ENCODE measurements around the gene CDC16.
"Not testable (repeated sequence)": the region's sequence is repeated elsewhere in the genome, so short reads cannot be mapped to it uniquely, and the experiment has no call there.

Gene CDC16

GRCh38 chr13:114228176-114228575, 6.5 kb upstream of the CDC16 start:
- no peak for DNase-seq (ENCODE audit: low read depth)

GRCh38 chr13:114229506-114229905, 5.2 kb upstream of the CDC16 start:
- DNase-seq (ENCODE audit: low read depth), result no peak

DNA sequence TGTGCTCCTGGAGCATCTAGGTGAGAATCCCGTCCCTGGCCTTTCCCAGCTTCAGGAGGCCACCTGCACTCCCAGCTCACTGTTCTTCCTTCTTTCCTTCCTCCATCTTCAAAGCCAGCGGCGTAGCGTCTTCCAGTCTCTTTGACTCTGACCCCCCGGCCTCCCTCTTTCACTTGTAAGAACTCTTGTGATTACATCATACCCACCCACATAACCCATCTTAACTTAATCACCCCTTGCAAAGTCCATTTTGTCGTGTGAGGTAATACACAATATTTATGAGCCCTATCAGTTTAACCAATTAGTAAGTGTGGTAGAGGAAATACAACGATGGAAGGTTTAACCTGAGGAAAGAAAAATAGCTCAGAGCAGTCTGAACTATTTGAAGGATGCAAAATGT, 4.6 kb upstream of the CDC16 start:
- DNase-seq (ENCODE audit: low read depth), result no peak

GRCh38 chr13:114230575-114230974, 4.1 kb upstream of the CDC16 start:
- DNase-seq (ENCODE audit: low read depth), result no peak

DNA sequence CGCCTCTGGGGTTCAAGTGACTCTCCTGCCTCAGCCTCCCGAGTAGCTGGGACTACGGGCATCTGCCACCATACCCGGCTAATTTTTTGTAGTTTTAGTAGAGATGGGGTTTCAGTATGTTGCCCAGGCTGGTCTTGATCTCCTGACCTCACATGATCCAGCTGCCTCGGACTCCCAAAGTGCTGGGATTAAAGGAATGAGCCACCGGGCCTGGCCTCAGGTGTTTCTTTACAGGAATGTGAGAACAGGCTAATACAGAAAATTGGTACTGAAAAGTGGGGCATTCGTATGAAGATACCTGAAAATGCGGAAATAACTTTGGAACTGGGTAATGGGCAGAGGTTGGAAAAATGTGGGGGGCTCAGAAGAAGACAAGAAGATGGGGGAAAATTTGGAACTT, 2.8 kb upstream of the CDC16 start:
- DNase-seq (ENCODE audit: low read depth), result no peak

DNA sequence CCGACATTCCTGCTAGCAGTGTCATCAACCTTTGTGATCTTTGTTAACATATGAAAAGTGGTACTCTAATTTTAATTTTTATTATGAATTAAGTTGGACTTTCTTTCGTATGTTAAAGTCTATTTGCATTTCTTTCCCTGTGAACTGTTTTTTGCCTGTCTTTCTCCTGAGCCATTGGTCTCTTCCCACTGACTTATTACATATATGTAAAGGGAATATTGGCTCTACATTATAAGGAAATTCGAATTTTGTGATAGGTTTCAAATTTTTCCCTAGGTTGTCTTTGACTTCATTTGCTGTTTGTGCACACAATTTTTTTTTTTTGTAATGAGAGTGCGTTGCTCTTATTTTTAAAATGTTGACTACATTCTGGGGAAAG, 442 bp upstream of the CDC16 start:
- no peak for DNase-seq (ENCODE audit: low read depth)

- DNase-seq (ENCODE audit: low read depth), result peak; percentile 43
Observed at GRCh38 chr13:114235697-114236096, 1.0 kb downstream of the CDC16 start.

DNA sequence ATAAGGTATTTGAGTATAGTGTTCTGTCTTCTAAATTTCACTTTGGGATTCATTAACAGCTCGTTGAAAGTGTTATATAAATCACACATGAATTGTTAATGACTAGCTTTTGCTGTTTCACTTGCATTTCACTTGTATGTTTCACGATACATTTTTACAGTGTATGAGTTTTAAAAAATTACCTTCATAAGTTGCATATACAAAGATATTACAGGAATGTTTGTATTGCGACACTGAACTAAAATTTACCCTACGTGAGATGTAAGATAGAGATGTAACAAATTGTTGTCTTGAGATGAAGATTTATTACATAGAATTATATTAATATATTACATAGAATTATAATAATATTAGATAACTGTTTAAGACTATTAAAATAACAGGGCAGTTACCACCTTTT, 1.5 kb downstream of the CDC16 start:
- DNase-seq (ENCODE audit: low read depth), result no peak

DNA sequence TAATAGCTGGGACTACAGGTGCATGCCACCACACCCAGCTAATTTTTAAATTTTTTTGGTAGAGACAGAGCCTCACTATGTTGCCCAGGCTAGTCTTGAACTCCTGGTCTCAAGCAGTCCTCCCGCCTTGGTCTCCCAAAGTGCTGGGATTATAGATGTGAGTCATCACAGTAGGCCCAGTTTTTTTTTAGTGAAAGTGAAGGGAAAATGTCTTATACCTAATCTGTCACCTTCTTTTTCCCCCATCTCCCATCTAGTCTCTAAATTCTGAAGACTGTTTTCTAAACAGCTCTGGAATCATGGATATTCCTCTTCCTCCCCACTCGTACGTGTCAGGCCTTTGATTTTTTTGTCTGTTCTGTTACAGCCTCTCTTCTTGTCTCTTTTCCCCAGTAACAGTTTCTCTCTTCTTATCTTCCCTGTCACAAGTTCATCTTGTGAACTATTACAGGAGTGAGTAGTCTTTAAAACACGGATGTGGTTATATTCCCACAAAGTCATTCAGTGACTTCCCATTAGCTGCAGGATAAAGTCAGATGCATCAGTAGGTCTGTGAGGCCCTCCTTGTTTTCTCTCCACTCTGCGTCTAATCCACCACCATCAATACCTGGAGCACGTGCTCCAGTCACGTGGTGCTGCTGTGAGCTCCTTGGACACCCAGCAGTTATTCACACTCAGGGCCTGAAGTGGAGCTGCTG, 2.9 kb downstream of the CDC16 start:
- DNase-seq (ENCODE audit: low read depth), result no peak

- no peak for DNase-seq (ENCODE audit: low read depth)
Observed at GRCh38 chr13:114241918-114242317, 7.2 kb downstream of the CDC16 start.

DNA sequence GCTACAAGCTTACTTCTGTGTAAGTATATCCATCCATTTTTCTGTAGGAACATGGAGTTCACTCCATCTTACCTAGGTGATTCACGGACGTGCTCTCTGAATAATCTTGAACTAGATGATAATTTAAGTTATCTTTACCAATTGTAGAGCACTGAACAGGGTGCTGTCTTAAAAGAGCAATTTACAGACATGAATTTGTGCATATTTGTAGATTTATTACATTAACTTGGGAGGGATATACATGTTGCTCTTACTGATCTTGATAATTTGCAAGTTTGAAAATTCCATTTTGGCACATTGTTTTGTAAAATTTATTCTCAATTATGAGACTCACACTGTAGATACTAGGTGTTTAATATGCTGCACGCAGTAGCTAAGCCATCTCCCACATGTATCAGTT, 9.3 kb downstream of the CDC16 start:
- no peak for DNase-seq (ENCODE audit: low read depth)

DNA sequence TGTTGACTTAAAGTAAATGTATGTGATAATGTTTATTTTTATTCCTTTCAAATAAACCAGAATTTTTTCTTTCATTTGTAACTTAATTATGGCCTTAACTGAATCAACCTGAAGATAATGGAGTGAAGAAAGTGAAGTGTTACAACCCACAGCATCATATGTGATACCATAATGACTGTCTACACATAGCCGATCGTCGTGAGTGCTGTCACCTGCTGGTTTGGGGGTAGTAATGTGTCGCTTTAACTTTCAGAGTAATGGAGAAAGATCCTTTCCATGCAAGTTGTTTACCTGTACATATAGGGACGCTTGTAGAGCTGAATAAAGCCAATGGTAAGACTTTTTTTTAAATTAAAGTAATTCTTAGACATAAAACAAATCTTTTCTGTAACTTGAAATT, 9.9 kb downstream of the CDC16 start:
- DNase-seq (ENCODE audit: low read depth), result no peak

DNA sequence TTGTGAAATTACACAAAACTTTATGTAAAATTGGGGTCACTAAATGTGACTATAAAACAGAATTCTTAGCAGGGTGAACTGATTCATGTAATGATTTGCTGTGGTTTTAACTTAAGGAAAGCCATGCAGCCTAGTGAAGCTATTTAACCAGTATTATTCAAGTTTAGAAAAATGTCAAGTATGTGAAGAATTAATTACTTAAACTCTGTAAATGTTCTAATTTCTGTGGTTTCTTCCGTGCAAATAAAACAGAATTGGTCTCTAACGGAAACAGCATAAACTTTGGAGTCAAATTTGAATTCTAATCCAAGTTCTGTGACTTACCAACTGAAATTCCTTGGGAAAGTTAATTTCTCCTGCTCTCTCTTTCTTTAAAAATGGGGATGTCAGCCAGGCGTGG, 13.3 kb downstream of the CDC16 start:
- DNase-seq (ENCODE audit: low read depth), result no peak

DNA sequence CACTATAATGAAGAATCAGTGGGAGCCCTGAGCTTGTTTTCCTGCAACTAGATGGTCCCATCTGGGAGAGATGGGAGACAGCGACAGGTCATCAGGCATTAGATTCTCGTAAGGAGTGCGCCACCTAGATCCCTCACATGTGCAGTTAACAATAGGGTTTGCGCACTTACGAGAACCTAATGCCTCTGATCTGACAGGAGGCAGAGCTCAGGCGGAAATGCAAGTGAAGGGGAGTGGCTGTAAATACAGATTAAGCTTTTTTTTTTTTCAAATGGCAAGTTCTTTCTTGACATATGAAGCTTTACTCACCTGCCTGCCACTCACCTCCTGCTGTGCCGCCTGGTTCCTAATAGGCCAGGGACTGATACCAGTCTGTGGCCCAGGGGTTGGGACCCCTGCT, 14.4 kb downstream of the CDC16 start:
- DNase-seq (ENCODE audit: low read depth), result no peak

DNA sequence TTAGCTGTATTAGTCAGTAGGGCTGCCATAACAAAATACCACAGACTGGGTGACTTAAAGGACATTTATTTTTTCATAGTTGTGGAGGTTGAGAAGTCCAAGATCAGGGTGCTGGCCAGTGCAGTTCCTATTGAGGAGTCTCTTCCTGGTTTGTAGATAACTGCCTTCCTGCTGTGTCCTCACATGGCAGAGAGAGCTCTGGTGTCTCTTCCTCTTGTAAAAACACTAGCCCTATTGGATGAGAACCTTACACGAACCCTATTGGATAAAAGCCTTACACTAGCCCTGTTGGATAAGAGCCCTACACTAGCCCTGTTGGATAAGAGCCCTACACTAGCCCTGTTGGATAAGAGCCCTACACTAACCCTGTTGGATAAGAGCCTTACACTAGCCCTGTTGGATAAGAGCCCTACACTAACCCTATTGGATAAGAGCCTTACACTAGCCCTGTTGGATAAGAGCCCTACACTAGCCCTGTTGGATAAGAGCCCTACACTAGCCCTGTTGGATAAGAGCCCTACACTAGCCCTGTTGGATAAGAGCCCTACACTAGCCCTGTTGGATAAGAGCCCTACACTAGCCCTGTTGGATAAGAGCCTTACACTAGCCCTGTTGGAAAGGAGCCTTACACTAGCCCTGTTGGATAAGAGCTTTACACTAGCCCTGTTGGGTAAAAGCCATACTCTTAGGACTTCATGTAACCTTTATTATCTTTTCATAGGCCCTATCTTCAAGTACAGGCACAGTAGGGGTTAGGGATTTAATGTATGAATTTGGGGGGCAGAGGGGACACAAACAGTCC, 17.1 kb downstream of the CDC16 start:
- not testable (repeated sequence) for DNase-seq (ENCODE audit: low read depth)

- no peak for DNase-seq (ENCODE audit: low read depth)
Observed at GRCh38 chr13:114256547-114256946, 21.9 kb downstream of the CDC16 start.

GRCh38 chr13:114257014-114257413, 22.3 kb downstream of the CDC16 start:
- no peak for DNase-seq (ENCODE audit: low read depth)

GRCh38 chr13:114258589-114258988, 23.9 kb downstream of the CDC16 start:
- no peak for DNase-seq (ENCODE audit: low read depth)

- DNase-seq (ENCODE audit: low read depth), result no peak
Observed at GRCh38 chr13:114259374-114259773, 24.7 kb downstream of the CDC16 start.

DNA sequence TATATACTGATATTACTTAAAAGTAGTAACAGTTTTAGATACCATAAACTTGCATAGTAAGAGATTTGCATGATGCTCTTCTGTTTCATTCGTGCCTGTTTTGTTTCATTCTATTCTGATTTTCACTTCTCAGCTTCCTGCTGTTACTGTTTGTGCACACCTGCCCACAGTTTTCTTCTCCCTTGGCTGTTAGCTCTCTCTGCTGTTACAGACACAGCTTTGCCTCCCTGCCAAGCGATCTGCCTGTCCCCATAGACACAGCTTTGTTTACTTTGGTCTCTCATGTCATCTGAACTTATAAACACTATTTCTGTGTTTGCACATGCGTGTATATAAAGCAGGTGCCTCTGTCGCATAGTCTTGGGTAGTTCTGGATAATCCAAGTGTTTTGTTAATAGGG, 25.3 kb downstream of the CDC16 start:
- no peak for DNase-seq (ENCODE audit: low read depth)

DNA sequence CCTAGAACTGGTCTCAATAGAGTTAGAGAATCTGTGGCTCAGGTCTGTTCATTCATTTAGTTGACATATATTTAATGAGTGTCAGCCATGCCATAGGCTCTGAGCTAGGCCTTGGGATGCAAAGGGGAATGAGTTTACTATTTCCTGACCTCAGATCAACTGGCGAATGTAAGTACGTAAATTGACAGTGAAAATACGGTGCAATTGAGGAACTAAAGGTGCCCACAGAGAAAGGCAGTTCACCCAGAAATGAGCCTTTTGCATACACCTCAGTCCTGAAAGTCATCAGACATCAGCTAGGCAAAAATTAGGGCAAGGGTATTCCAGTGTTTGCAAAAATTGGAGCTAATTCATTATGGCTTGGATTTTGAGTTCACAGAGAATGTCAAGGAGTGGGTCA, 26.1 kb downstream of the CDC16 start:
- no peak for DNase-seq (ENCODE audit: low read depth)

DNA sequence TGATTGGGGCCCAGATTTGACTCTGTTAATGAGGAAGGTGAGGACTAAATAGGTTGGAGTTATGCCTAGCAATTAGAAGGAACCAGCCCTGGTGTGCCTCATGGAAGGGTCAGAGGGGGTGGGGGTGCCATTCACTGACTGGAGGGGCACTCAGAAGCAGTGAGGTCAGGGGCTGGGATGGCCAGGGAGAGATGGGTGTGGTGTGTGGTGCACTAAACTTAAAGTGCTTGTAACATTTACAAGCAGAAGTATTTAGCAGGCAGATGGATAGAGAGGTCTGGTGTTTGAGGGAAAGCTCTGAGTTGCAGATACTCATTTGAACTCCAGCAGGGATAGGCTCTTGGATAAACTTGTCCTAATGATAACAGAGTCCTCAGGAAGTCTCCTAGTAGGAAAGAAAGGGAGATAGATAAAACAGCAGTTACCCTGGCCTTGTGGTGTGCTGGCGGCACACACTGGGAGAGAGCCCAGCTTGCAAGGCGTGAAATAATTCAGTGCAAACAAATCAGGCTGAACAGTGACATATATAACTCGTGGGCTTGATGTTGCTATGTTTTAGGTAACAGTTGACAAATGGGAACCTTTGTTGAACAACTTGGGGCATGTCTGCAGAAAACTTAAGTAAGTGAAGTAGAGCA, 26.8 kb downstream of the CDC16 start:
- no peak for DNase-seq (ENCODE audit: low read depth)

GRCh38 chr13:114263578-114263977, 28.9 kb downstream of the CDC16 start:
- no peak for DNase-seq (ENCODE audit: low read depth)

Data from ELR (cell line).